Measurements from ENCODE around the gene LUC7L2. TPM values are rescaled to one million over a fixed set of nuclear protein-coding genes. Genes with fewer than 3 reads are reported as not detected.

LUC7L2 gene
- total and polyA plus RNA-seq, 10 of the 15 experiments (the other 5 are each of a cell fraction or from before 2014, with no cell fraction given): 31.7 to 98.7 (median 68.6) TPM

- Histone ChIP-seq H3K79me2 (ENCODE audit: control insufficient read depth, insufficient read depth, low read length) (no peaks in the 10 kb centered on the region), H3K36me3 (ENCODE audit: control insufficient read depth in 2 of 2, insufficient read depth in 2 of 2, low read length in 1 of 2) (no peaks in the 10 kb centered on the region), H3K4me2 (ENCODE audit: control insufficient read depth, insufficient read depth) (no peak overlapping the region), H3K9ac (ENCODE audit: control insufficient read depth, insufficient read depth, low read length) (no peak overlapping the region), H3K27me3 (replicated peaks in 1 of 2; ENCODE audit: control insufficient read depth in 2 of 2, insufficient read depth in 2 of 2, low read length in 1 of 2) (no peaks in the 10 kb centered on the region), H3K27ac (ENCODE audit: control insufficient read depth, insufficient read depth) (no peak overlapping the region), H4K20me1 (ENCODE audit: control insufficient read depth, insufficient read depth) (no peaks in the 10 kb centered on the region), H3K4me1 (ENCODE audit: control insufficient read depth, insufficient read depth, low read length) (no peaks in the 10 kb centered on the region), H3K4me3 (no peak overlapping the region), H3K9me3 (replicated peaks; ENCODE audit: control insufficient read depth, insufficient read depth, low read length) (no peaks in the 10 kb centered on the region), H2AFZ (ENCODE audit: control insufficient read depth, low read depth, low read length) (no peak overlapping the region)
- SMC1A ChIA-PET (ENCODE audit: uncharacterized antibody, unreplicated experiment): no interaction called here
- intact Hi-C loops (cut with micrococcal nuclease; ENCODE audit: unreplicated experiment) (no loop called here), in situ Hi-C loops (cut with MboI) (no loop called here)
- whole genome bisulfite sequencing (ENCODE audit: insufficient coverage, insufficient replicate concordance, low lambda C conversion rate, missing lambda C conversion rate): 59% methylated on average over 12 of the region's 12 CpGs
- RAD21 ChIA-PET (ENCODE audit: unreplicated experiment): no interaction called here
- FAIRE-seq (no peak), ATAC-seq (no peak), DNase-seq (ENCODE audit: low read depth, low spot score) (no peak)
- POLR2A ChIA-PET: no interaction called here
- CTCF ChIA-PET: interaction anchor here (0.6 to 4.3 kb wide), 3 partner anchors 9 to 47 kb away, joined by 4 to 21 read pairs (median 4); no protein-coding TSS in a partner anchor
- BruUV-seq (replicated peaks): no TSS peak
- no peak for TF ChIP-seq ATF3 (IDR thresholded peaks at IDR 0.05; ENCODE audit: borderline replicate concordance, extremely low read depth, low read depth, low read length)
- no peak for TF ChIP-seq CHD2 (IDR thresholded peaks at IDR 0.05; ENCODE audit: borderline replicate concordance, low read depth, low read length)
- no peak for TF ChIP-seq SIX5 (IDR thresholded peaks at IDR 0.05; ENCODE audit: low read depth, low read length, severe bottlenecking)
- no peak for TF ChIP-seq CBX5 (IDR thresholded peaks at IDR 0.05; ENCODE audit: low read depth)
- no peak for TF ChIP-seq RB1 (IDR thresholded peaks at IDR 0.05; ENCODE audit: borderline replicate concordance)
- no peak for TF ChIP-seq POLR2A (IDR thresholded peaks at IDR 0.05; ENCODE audit: low read depth, low read length)
- no peak for TF ChIP-seq HDAC6 (IDR thresholded peaks at IDR 0.05; ENCODE audit: unreplicated experiment)
- TF ChIP-seq MYB (IDR thresholded peaks at IDR 0.05; ENCODE audit: borderline replicate concordance, low read depth, low read length): no peak
- no peak for TF ChIP-seq SMAD1 (IDR thresholded peaks at IDR 0.05; ENCODE audit: low read depth, partially characterized antibody)
- TF ChIP-seq ZNF592 (IDR thresholded peaks at IDR 0.05): no peak
- no peak for TF ChIP-seq FOXK2 (IDR thresholded peaks at IDR 0.05)
- TF ChIP-seq IRF3 (IDR thresholded peaks at IDR 0.05): no peak
- TF ChIP-seq NR2F1 (conservative IDR thresholded peaks at IDR 0.05): no peak
- TF ChIP-seq JUND (IDR thresholded peaks at IDR 0.05; ENCODE audit: low read depth, low read length): no peak
- TF ChIP-seq HSF1 (IDR thresholded peaks at IDR 0.05; ENCODE audit: low read depth, low read length): no peak
- no peak for TF ChIP-seq ZBTB33 (IDR thresholded peaks at IDR 0.05)
Observed at GRCh38 chr7:139452958-139453672, 93.4 kb downstream of the LUC7L2 start.
